Stimulated activated CD8-positive, alpha-beta memory T cell treated with anti-CD3 and anti-CD28 coated beads, Interleukin-12 subunit alpha, Interleukin-12 subunit beta, amount 100 ng/mL, for 1 hour (primary cell): Measurements from ENCODE around the gene RUNX1.
A peak's percentile ranks its signal among the peaks of the same experiment; 100 is the strongest.

Experiments
- DNase-seq: peaks from one replicate; pipeline ENCODE4 v3.0.0-alpha.2; 2020; ENCODE audit warnings: low read depth

The RUNX1 gene

DNA sequence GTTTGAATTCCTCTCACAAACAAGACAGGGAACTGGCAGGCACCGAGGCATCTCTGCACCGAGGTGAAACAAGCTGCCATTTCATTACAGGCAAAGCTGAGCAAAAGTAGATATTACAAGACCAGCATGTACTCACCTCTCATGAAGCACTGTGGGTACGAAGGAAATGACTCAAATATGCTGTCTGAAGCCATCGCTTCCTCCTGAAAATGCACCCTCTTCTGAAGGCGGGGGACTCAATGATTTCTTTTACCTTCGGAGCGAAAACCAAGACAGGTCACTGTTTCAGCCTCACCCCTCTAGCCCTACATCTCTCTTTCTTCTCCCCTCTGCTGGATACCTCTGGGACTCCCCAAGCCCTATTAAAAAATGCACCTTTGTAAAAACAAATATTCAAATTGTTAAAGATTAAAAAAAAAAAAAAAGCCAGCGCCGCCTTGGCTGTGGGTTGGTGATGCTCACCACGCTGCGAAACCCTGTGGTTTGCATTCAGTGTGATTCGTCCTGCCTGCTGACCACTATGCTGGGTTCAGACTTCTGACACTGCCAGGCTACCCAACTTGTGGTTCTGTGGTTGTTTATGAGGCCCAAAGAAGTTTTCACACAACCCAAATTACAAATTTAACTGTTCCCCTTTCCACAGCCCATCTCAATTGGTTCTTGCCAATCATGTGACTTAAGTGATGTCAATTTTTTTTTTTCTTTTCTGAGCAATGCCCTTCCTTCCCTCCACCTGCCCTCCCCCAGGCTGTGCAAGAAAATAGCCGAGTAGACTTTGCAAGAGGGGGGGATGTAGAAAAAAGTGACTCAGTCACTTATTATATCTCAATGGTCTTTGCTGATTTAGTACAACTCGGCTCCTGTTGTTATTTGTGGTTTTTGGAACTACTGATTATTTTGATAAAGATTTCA, at the start of gene RUNX1:
Gene RUNX1 (minus strand): TSS at position 597 of the 912 bp plus-strand sequence.
- peak; percentile 64 for DNase-seq

DNA sequence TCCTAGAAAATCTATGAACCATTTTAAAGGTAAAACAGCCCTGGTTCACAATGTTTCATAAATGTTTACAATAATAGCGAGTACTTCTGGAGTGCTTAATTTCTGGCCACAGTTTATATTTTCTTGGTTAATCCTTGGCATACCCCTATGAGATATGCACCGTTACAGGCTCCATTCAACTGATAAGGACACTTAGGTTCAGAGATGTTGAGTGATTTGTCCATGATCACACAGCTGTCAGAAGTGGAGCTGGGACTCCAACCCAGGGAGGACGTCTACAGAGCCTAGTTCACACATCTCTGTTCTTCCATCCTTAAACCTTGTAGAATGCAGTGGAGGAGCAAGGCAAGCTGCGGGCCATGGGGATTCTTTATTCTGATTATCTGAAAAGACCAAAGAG, 48.4 kb upstream of the RUNX1 start:
- DNase-seq = no peak

DNA sequence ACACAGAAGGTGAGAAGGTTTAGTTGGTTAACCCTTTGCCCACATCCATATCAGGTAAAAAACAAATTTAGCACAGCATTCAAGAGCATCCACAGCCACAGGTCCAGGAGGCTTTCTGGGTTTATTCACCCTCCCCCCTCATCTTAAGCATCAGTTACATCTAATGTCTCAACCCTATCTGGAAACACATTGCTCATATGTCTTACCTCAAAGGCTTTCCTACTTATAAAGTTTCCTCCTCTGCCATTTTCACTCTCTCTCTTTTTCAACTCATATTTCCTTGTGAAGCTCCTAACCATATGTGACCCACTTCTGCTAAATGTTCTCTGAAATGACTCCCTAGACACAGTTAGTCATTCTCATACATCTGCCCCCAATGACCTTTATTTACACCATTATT, 47.9 kb upstream of the RUNX1 start:
- no peak for DNase-seq

DNA sequence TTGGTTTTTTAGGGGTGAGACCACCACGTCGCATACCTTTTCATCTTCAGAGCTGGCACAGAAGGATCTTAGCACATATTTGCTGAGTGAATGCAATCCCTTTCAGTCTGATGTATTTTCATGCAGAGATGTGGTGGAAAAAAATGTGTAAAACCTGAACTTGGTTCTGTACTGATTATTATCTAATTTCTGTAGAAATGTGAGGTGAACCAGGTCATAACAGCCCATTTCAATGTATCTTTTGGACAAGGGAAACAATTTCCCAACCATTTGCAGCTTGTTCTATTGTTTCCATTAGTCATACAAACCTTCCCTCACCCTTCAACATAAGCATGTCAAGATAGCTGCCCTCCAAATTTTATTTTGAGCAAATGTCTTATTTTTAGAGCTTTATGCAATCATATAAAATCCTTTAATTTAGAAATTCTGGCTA, 46.8 kb upstream of the RUNX1 start:
- DNase-seq = no peak

DNA sequence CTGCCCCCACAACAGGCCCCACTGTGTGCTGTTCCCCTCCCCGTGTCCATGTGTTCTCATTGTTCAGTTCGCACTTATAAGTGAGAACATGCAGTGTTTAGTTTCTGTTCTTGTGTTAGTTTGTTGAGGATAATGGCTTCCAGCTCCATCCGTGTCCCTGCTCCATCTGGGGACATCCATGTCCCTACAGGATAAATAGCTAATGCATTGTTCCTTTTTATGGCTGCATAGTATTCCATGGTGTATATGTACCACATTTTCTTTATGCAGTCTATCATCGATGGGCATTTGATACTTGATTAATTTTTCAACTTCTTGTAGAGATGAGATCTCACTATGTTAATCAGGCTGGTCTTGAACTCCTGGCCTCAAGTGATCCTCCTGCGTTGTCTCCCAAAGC, 44.4 kb upstream of the RUNX1 start:
- DNase-seq = no peak

DNA sequence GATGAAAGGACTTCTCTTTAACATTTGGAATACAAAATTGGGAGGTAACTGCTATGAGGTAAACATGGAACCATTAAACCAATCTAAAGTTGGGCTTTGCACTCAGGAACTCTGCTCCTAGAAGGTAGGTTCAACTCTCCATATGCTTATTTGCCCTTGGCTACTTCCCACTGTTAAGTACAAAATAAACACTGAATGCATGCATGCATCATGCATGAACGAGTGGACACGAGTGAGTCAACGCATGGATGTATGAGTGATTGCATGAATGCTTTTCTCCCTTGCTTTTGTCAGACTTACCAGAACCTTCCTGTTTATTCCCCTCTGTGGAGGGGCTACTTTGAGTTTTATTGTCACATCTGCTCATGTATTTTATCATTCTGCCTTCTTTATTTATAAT, 42.4 kb upstream of the RUNX1 start:
- no peak for DNase-seq

DNA sequence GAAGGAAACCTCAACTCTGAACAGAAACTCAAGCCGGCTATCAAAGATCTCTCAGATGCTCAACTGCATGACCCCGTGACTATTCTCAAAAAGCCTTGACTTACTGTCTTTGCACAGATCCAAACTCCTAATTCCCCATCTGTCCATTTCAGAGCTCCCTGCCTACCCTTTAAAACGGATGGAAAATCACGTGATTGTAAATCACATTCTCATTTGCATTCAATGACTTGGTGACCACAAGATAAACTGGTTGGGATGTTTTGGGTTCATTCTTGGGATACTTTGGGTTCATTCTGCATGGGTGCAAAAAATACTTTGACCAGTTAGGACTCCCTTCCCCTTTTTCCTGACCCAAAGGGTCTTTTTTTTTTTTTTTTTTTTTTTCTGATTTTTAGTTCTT, 41.3 kb upstream of the RUNX1 start:
- DNase-seq = no peak

DNA sequence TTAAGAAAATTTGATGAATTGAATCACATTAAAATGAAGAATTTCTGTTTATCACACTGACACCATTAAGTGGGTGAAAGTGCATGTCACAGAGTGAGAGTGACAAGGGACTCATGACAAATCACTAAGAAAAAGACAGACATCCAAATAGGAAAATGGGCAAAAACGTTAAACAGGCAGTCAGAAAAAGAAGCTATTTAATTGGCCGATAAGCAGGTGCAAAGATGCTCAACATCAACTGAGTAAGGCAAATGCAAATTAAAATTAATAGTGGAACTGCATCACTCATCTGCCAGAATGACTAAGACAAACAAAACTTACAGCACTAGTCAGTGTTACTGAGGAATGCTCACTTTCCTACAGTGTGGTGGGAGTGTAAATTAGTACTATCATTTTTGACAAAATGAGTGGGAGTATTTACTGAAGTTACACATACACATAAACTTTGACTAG, 39.2 kb upstream of the RUNX1 start:
- no peak for DNase-seq

DNA sequence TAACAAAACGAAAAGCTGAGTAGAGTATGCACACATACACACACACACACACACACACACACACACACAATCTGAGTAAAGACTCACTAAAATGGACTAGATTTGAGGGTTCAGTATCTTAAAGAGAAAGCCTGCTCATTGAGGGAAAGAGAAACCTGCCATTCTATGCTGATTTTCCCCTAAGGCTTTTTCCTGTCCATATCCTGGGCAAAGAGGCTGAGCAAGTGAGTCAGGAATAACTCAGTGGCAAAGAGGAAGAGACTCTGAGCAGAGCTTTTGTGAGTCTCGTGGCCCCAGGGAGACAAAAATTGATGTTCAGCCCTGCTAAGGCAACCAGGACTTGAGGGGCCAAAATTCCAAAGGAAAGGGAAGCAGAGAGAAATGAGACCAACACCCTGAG, 37.3 kb upstream of the RUNX1 start:
- DNase-seq = no peak

DNA sequence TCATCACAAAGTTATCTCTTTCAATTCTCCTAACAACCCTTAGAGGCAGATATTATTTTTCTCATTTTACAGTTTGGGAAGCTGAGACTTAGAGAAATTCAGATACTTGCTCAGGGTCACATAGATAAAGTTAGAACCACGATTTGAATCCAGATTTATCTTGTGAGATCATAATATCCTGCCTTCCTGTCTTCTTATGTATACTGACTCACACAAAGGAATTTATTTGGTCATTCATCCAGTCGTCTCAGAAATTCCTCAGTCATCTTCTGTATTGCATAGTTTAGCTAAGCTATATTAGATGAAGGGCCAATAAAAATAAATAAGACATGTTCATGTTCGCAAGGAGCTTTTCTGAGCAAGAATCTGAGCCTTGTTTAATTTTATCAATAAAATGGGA, 35.8 kb upstream of the RUNX1 start:
- no peak for DNase-seq

DNA sequence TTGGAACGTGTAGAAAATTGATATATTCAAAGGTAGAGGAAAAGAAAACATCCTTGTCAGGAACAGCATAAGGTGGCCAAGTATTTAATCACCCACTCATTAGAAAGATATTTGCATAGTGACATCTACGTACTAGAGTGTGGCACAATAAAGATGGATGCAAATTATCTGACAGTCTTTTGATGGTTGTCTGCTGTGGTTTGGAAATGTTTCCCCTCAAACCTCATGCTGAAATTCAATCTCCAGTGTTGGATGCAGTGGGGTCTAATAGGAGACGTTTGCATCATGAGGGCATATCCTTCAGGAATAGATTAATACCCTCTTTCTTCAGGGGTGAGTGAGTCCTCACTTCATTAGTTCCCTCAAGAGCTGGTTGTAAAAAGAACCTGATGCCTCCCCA, 34.1 kb upstream of the RUNX1 start:
- DNase-seq = no peak

DNA sequence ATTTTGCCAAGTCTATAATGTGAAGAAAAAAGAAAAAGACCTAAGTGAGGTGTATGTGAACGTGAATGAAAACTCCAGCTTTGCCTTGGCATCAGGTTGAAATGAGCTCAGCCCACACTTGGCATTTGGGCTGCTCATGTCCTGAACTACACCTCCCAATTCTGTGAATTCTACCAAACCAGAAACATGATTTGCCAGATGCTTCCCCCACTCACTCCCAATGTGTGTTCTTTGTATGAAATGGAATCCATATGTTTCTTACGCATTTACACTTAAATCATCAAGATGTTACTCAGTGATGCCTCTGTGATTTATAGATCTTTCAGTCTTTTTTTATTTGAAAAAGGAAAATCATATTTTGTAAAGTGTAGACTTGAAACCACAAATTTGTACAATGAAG, 32.8 kb upstream of the RUNX1 start:
- DNase-seq = no peak

DNA sequence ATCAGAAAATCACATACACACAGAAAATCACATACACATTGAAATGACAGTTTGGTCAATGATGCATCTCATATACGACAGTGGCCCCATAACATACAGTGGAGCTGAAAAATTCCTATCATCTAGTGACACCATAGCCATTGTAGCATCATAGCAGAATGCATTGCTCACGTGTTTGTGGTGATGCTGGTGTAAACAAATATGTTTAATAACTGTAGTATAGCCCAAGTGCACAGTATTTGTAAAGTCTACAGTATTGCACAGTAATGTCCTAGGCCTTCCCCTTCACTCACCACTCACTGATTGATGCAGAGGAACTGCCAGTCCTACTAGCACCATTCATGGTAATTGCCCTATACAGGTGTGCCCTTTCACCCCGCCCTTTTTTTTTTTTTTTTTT, 30.1 kb upstream of the RUNX1 start:
- no peak for DNase-seq

DNA sequence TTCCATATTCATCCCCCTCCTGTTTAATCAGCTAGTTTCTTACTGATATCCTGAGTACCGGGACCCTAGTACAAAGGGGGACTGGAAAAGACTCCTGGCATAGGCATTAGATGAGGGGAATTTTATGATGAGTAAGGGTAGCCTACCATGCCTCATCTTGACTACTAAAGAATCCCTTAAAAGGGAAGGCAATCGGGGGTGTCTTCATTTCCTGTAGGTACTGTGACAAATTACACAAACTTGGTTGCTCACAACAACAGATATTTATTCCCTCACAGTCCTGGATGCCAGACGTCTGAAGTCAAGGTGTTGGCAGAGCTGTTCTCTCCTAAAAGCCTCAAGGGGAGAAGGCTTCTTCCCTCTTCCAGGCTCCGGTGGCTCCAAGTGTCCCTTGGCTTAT, 28.9 kb upstream of the RUNX1 start:
- DNase-seq = no peak

DNA sequence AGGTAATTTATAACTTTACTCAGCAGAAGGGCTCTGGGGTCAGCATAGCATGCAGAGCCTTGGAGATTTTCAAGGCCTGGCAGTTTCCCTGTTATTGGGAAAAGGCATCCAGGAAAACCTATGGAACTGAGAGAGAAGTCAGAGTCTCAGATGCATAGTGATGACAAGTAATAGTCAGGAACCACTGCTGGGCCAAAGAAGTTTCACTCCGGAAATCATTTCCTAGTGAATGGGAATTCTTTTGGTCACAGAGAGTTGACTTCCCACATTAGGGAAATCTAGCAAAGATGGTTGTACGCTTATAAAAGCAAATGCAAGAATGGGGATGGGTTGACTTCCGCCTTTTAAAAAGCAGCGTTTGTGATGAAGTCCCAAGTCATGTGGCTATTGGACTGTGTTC, 28.4 kb upstream of the RUNX1 start:
- DNase-seq = no peak

DNA sequence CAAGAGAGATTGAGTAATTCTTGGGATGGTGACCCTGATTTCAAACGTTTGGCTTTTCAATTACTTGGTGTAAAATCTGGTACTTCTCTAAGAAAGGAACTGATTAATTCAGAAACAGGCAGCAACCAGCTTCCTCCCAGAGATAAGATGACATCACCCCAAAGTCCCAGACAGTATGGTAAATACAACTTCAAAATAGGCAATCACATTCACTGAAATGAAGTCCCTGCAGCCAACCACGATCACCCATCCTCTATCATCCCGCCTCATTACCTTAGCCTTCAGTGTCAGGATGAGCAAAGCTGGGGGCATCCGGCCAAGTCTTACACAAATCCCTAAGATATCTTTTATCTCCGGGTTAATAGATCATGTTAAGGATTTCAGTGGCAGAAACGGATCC, 26.4 kb upstream of the RUNX1 start:
- no peak for DNase-seq

DNA sequence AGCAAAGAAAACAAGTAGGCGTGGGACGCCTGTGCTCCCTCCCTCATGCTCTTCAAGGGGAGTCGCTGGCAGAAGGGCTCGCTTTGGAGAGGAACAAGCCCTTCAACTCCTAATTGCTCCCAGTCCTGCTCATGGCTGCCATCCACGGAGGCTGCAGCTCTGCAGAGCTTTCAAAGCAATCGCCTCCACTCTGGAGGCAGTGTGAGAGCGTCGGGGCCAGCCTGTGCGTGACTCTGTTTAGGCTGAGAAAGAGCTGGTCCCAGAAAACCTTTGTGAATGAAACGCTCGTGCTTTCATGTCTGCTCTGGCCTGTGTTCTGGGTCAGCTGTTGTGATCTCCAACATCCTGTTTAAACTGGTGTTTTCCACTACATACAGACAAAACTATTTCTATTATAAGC, 23.9 kb upstream of the RUNX1 start:
- no peak for DNase-seq

DNA sequence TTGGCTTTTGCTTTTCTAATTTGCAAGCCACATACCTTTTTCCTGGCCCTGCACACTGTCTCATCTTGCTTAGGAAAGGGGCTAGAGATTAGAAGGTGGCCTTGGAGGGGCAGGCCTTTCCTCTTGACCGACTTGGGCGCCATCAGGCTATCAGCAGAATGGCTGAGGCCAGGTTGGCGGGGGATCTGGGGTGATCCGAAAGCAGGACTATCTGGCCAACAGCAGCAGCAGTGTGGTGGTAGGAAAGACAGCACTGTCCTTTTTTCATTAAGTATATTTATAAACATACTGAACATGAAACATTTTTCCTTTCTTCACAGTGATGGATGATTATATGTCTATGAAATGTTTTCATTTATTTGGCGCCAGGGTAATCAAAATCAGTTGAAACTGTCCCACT, 23.5 kb upstream of the RUNX1 start:
- DNase-seq = no peak

DNA sequence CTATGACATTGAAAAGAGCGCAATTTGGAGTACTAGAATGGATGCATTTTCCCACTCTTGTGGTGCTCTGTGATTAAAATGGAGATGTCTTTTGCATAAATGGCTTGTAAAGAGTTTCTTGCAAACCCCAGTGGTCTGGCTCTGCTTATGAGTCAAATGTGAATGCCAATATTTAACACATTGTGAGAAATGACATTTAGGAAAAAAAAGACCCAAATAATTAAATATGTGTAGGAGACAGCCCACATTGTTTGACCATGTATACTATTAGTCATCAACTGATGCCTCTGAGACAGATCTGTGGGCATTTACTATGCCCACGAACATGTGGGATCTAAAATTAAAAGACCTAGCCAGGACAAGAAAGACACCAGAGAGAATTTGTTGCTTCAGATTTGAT, 22.2 kb upstream of the RUNX1 start:
- no peak for DNase-seq

DNA sequence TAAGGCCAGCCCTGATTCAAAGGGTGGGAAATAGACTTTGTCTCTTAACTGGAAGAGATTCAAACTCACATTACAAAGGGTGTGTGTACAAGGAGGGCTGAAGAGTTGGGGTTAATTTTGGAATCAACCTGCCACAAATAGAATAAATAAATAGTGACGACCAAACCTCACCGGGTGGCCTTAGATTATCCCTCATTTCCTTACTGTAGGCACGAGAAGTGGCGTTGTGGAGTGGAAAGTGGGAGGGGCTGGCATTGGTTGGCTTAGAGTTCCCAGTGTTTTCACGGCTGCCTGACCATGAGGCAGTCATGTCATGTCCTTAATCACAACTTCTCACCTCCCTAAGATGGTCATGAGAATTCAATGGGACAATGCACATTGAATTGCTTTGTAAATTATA, 21.3 kb upstream of the RUNX1 start:
- DNase-seq = no peak

DNA sequence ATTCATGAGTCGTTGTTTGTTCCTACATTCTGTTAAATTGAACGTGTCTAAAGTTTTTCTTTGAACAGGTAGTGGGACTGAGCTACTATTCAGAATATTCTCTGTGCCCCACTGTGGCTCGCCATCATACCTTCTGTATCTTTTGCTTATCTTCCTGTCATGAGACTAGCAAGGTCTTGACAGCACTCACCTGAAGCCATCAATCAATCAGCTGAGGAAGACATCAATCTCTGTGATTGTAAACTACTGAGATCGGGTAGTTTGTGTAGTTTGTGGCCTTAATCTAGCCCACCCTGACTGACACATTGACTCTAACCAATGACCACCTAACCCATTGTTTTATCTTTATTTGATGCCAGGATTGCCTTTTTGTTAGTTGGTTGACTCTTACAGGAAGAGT, 17.7 kb upstream of the RUNX1 start:
- no peak for DNase-seq

DNA sequence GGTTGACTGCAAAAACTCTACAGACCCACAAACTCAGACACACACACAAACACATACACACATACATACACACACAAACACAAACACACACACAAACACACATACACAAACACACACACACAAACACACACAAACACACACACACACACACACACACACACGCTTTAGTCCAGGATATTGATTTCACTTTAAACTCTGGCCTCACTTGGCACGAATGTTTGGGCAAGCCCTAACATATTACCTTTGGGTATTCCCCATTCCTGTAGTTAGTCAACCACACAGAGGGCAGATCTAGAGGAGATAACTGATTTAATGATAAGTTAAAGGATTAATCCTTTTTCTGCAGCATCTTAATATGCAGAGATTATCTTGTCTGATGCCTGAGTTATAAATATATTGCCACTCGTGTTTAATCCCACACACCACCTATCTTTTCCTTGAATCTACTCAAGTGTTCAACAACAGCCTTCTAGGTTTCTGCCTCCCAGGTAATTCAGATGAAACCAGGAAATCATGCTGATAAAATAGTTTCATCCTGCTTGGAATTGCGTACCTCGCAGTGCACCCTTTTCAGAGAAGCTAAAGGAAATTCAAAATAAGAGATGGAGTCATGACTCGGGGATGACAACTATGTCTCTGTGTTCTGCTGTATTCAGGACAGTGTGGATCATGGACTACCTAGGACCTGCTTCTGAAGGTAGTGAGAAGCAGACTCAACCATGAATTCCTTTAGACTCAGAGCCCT, 14.5 kb upstream of the RUNX1 start:
- DNase-seq = no peak

DNA sequence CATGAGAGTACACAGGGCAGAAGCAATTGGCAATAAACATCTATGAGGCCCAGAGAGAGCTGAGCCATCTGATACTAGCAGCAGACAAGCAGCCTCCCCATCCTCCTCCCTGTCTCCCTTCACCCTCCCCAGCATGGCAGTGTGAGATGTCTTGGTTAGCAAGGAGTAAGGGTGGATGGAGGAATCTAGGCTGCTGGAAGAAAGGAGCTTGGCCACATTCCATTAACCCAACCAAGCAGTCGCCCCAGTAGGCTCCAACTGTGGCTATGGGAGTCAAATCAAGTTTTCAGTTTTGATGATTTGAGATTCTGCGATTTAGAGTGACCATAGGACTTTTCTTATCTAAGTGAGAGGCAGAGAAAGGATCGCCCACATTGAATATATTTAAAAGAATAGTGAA, 12.9 kb upstream of the RUNX1 start:
- DNase-seq = no peak
